SK-N-SH treated with all-trans-retinoic acid at 6 μM for 48 hours (cell line): ENCODE measurements around the gene FLOT1.

Source experiments
- ATAC-seq: fragments of 200-7000 bp; cut with Tn5 transposase; 3 replicates; pipeline ENCODE4 v1.9.1; 2020; ENCODE audit warnings: mild to moderate bottlenecking, moderate library complexity
- ARNTL ChIP-seq: fragments of 450-650 bp; formaldehyde crosslinking; IDR thresholded peaks from 2 replicates; pipeline ENCODE4 v1.5.0; 2020; ENCODE audit warnings: low read depth, mild to moderate bottlenecking, moderate library complexity, borderline replicate concordance
- BACH2 ChIP-seq: fragments of 250-450 bp; sonication (Bioruptor Pico); IDR thresholded peaks from 2 replicates; pipeline ENCODE4 v1.9.0; 2021; ENCODE audit warnings: mild to moderate bottlenecking, borderline replicate concordance
- CREB5 ChIP-seq: fragments of 250-450 bp; sonication (Bioruptor Pico); IDR thresholded peaks from 2 replicates; pipeline ENCODE4 v1.5.1; 2020; ENCODE audit warnings: low read depth, mild to moderate bottlenecking, moderate library complexity
- CSDC2 ChIP-seq: fragments of 250-450 bp; sonication (Bioruptor Pico); IDR thresholded peaks from 2 replicates; pipeline ENCODE4 v1.5.0; 2020; ENCODE audit warnings: mild to moderate bottlenecking, moderate library complexity
- CSRNP3 ChIP-seq: fragments of 250-450 bp; sonication (Bioruptor Pico); IDR thresholded peaks from 2 replicates; pipeline ENCODE4 v1.5.1; 2021; ENCODE audit warnings: mild to moderate bottlenecking, moderate library complexity
- ESRRG ChIP-seq: fragments of 250-450 bp; sonication (Bioruptor Pico); IDR thresholded peaks from 2 replicates; pipeline ENCODE4 v1.6.1; 2021; ENCODE audit warnings: mild to moderate bottlenecking
- GLIS3 ChIP-seq: fragments of 250-450 bp; sonication (Bioruptor Pico); IDR thresholded peaks from 2 replicates; pipeline ENCODE4 v1.5.0; 2020; ENCODE audit warnings: mild to moderate bottlenecking, moderate library complexity
- ISL1 ChIP-seq: fragments of 250-450 bp; sonication (Bioruptor Pico); IDR thresholded peaks from 2 replicates; pipeline ENCODE4 v2.1.2; 2022; ENCODE audit warnings: mild to moderate bottlenecking, moderate library complexity
- OSR1 ChIP-seq: fragments of 250-450 bp; sonication (Bioruptor Pico); IDR thresholded peaks from 2 replicates; pipeline ENCODE4 v1.8.0; 2022; ENCODE audit warnings: moderate library complexity, mild to moderate bottlenecking, inconsistent platforms
- PATZ1 ChIP-seq: fragments of 250-450 bp; sonication (Bioruptor Pico); IDR thresholded peaks from 2 replicates; pipeline ENCODE4 v1.8.0; 2020; ENCODE audit warnings: mild to moderate bottlenecking, moderate library complexity, borderline replicate concordance
- POU6F1 ChIP-seq: fragments of 250-450 bp; sonication (Bioruptor Pico); IDR thresholded peaks from 2 replicates; pipeline ENCODE4 v1.8.0; 2021; ENCODE audit warnings: low read depth, mild to moderate bottlenecking, moderate library complexity, borderline replicate concordance
- PPARA ChIP-seq: fragments of 250-450 bp; sonication (Bioruptor Pico); IDR thresholded peaks from 2 replicates; pipeline ENCODE4 v1.5.0; 2020; ENCODE audit warnings: mild to moderate bottlenecking, borderline replicate concordance
- RARB ChIP-seq: fragments of 250-450 bp; sonication (Bioruptor Pico); IDR thresholded peaks from 2 replicates; pipeline ENCODE4 v1.8.0; 2021; ENCODE audit warnings: mild to moderate bottlenecking, moderate library complexity
- SNAI2 ChIP-seq: fragments of 250-450 bp; sonication (Bioruptor Pico); IDR thresholded peaks from 2 replicates; pipeline ENCODE4 v1.5.0; 2020; ENCODE audit warnings: mild to moderate bottlenecking, moderate library complexity
- TCF4 ChIP-seq: fragments of 250-450 bp; sonication (Bioruptor Pico); IDR thresholded peaks from 2 replicates; pipeline ENCODE4 v1.8.0; 2021; ENCODE audit warnings: mild to moderate bottlenecking, moderate library complexity, borderline replicate concordance
- TOX ChIP-seq: fragments of 250-450 bp; sonication (Bioruptor Pico); IDR thresholded peaks from 2 replicates; pipeline ENCODE4 v1.8.0; 2021; ENCODE audit warnings: mild to moderate bottlenecking, moderate library complexity, borderline replicate concordance
- ZC3H10 ChIP-seq: fragments of 250-450 bp; sonication (Bioruptor Pico); IDR thresholded peaks from 2 replicates; pipeline ENCODE4 v1.5.1; 2021; ENCODE audit warnings: mild to moderate bottlenecking, moderate library complexity
- ZFP3 ChIP-seq: fragments of 250-450 bp; sonication (Bioruptor Pico); IDR thresholded peaks from 2 replicates; pipeline ENCODE4 v1.5.0; 2020; ENCODE audit warnings: mild to moderate bottlenecking, moderate library complexity
- ZFP30 ChIP-seq: fragments of 450-650 bp; formaldehyde crosslinking; IDR thresholded peaks from 2 replicates; pipeline ENCODE4 v1.5.0; 2022; ENCODE audit warnings: mild to moderate bottlenecking, moderate library complexity
- ZNF565 ChIP-seq: fragments of 450-650 bp; formaldehyde crosslinking; conservative IDR thresholded peaks from 2 replicates; pipeline ENCODE4 v1.5.0; 2020; ENCODE audit warnings: low read depth, mild to moderate bottlenecking, moderate library complexity
- ZNF70 ChIP-seq: fragments of 450-650 bp; formaldehyde crosslinking; IDR thresholded peaks from 2 replicates; pipeline ENCODE4 v1.5.0; 2020; ENCODE audit warnings: mild to moderate bottlenecking, moderate library complexity
- ZNF8 ChIP-seq: fragments of 450-650 bp; formaldehyde crosslinking; IDR thresholded peaks from 2 replicates; pipeline ENCODE4 v1.5.0; 2020; ENCODE audit warnings: mild to moderate bottlenecking, moderate library complexity

The FLOT1 gene

GRCh38 chr6:30781395-30781742 is 38.9 kb upstream of the FLOT1 start:
- peak; percentile 44 for ATAC-seq

GRCh38 chr6:30780642-30780920 is 38.1 kb upstream of the FLOT1 start:
- no peak for ATAC-seq
- no peak for TF ChIP-seq SNAI2 (CRISPR knock-in tag)
- 0 out of 2 replicates have a peak, but pooled peaks have one; percentile 56 for TF ChIP-seq ZFP3 (CRISPR knock-in tag)

More at GRCh38 chr6:30781395-30781742, 38.9 kb upstream of the FLOT1 start:
- TF ChIP-seq ZFP3 (CRISPR knock-in tag) (no peak), CREB5 (CRISPR knock-in tag) (no peak), PPARA (no peak), TOX (no peak), ESRRG (CRISPR knock-in tag) (no peak)
- TF ChIP-seq, all 23 proteins: peak for 0

- no peak for TF ChIP-seq POU6F1 (CRISPR knock-in tag)
- no peak for TF ChIP-seq ARNTL (CRISPR knock-in tag)
- no peak for TF ChIP-seq CSDC2 (CRISPR knock-in tag)
- TF ChIP-seq TOX = no peak
- TF ChIP-seq CREB5 (CRISPR knock-in tag) = no peak
- ATAC-seq = no peak
Measured at GRCh38 chr6:30779850-30780641, 37.6 kb upstream of the FLOT1 start.

- TF ChIP-seq POU6F1 (CRISPR knock-in tag) = no peak
- no peak for ATAC-seq
Measured at GRCh38 chr6:30778001-30778635, 35.6 kb upstream of the FLOT1 start.

GRCh38 chr6:30777155-30777485 is 34.6 kb upstream of the FLOT1 start:
- TF ChIP-seq OSR1 (CRISPR knock-in tag) (no peak), ISL1 (CRISPR knock-in tag) (no peak), TCF4 (CRISPR knock-in tag) (no peak), ZC3H10 (no peak), SNAI2 (CRISPR knock-in tag) (no peak), RARB (CRISPR knock-in tag) (no peak), ARNTL (CRISPR knock-in tag) (no peak), ZNF565 (CRISPR knock-in tag) (no peak), BACH2 (CRISPR knock-in tag) (no peak), ZFP30 (CRISPR knock-in tag) (no peak), POU6F1 (CRISPR knock-in tag) (no peak), ZNF8 (CRISPR knock-in tag) (no peak), GLIS3 (CRISPR knock-in tag) (no peak), CSRNP3 (CRISPR knock-in tag) (no peak), CSDC2 (CRISPR knock-in tag) (no peak), ESRRG (CRISPR knock-in tag) (no peak), PATZ1 (CRISPR knock-in tag) (no peak), PPARA (no peak), ZNF70 (CRISPR knock-in tag) (no peak)
- no peak for ATAC-seq
